Measurements from ENCODE around the gene FMN2.

FMN2 gene

DNA sequence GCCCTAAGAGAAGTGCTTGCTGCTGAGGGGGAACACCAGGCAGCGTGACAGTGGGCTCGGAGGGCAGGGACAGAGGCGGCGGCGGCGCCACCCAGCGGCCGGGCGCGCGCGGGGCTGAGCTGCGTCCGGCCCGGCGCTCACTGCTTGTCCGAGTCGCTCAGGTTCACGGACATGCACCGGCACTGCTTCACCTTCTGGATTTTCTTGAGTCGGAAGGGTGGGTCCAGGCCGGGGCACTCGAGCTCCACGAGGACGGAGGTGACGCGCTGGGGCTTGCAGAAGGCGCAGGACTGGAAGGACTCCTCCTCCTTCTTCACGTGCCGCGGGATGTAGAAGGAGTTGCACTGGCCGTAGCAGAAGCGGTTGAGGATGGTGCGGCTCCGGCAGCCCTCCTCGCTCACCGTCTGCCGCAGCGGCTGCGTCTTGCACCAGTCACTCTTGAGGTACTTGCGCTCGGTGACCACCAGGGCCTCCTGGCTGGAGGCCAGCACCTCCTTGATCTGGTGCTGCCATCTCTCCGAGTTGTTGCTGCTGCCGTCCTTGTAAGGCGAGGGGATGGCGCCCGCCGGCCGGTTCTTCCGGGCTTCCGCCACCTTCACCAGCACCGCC lies 401.3 kb downstream of the FMN2 start:
- no peak for DNase-seq (ENCODE audit: low read depth)

DNA sequence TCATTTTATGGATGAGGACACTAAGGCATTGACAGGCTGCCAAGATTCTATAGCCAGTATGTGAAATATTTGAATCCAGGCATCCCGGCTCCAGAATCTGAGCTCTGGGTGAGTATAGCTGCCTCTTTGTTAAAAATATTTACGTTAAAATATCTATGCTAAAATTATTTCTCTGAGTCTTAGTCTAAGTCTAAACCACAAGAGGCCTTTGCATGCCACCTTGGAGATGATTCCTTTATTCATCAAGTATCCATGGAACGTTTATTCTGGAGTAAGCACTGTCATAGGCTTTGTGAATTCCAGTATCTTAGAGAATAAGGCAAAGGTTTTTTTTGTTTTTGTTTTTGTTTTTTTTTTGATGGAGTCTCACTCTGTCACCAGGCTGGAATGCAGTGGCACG lies 403.9 kb downstream of the FMN2 start:
- no peak for DNase-seq (ENCODE audit: low read depth)

DNA sequence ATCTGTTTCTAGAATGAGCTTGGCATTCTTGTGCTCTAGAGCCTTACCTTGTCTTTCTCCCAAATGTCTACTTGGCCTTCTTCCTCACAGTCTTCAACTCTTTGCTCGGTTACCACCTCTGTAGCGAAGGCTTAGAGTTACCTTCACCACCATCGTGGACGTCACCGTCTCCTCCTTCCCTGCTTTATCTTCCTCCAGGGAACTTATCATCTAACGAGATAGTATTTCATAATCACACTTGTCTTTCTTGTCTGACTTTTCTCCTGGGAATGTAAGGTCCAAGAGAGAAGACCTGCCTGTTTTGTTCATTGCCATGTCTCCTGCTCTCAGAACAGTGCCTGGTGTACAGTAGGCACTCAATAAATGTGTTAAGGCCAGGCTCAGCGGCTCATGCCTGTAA lies 404.7 kb downstream of the FMN2 start:
- DNase-seq (ENCODE audit: low read depth): no peak

DNA sequence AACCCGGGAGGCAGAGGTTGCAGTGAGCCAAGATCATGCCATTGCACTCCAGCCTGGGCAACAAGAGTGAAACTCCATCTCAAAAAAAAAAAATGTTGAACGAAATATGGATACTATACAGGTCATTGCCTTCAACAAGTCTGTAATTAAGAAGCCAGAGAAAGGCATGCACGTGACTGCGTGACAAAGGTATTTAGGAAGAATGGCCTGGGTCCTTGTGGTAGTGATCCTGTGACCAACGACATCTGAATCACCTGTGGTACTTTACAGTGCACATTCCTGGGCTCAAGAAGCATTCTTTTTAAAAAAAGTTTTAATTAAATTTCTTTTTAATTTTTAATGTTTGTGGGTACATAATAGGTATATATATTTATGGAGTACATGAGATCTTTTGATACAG lies 405.3 kb downstream of the FMN2 start:
- DNase-seq (ENCODE audit: low read depth): no peak

DNA sequence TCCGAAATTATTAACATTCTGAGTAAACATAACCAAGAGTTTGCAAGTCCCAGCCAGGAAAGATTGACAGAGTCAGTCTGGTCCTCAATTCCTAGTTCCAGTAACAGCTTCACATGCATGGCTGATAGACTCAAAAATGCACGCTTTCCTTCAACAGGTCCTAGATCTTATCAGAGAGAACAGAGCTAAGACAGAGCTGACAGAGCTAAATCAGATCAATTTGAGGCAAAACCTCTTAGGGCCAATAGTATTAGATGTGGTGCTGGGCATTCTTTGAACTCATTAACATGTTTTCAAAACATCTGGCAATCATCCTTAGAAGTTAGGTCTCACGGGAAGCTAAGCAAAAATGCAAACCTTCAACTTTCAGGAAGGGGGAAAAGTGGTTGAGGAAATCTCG lies 406.2 kb downstream of the FMN2 start:
- no peak for DNase-seq (ENCODE audit: low read depth)

DNA sequence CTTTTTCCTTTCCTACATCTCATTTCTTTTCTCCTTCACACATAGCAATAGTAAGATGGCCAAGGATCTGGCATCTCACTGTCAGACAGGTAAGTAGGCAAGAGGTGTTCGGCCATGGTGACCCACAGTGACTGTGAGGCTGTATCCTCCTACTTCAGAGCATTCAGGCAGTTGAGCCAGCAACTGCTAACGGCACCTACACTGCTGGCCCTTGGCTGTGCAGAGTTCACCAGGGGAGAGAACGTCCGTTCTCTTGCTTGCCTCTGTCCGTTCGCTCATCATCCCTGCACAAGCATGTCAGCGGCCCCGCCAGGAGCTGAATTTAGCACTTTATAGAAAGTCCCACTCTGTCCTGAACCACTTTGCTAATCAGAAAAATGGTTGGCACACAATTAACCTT lies 406.7 kb downstream of the FMN2 start:
- no peak for DNase-seq (ENCODE audit: low read depth)

DNA sequence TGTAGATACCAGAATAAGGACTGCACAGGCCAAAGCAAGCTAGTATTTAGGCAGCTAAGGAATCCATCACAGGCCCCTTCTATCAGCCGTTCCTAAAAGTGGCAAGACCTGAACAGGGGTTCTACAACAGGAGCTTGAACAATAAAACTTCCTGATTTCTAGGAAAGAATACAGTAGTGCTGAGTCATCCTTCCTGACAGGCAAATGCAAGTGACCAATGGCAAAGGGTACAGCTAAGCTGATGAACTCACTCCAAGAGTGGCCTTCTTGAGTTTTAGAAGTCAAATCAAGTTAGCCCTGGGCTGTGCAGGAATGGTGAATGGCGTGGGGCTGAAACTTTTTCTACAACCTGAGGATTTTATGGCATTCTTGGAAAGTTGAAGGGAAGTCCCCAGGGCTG lies 407.3 kb downstream of the FMN2 start:
- no peak for DNase-seq (ENCODE audit: low read depth)

DNA sequence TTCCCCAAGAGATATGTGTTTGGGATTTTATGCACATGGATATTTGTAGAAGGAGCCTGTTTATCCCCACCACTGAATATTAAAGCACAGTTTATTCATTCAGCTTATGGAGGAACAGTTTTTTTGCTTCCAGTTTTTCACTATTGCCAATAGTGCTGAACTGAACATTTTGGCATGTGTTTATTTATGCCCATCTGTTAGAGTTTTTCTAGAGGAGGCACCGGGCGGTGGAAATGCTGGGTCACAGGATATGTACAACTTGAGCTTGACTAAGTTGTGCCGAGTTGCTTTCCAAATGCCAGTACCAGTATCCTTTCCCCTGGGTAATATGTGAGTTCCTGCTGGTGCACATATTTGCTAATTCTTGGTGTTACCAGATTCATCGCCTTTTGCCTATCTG lies 409.0 kb downstream of the FMN2 start:
- no peak for DNase-seq (ENCODE audit: low read depth)

DNA sequence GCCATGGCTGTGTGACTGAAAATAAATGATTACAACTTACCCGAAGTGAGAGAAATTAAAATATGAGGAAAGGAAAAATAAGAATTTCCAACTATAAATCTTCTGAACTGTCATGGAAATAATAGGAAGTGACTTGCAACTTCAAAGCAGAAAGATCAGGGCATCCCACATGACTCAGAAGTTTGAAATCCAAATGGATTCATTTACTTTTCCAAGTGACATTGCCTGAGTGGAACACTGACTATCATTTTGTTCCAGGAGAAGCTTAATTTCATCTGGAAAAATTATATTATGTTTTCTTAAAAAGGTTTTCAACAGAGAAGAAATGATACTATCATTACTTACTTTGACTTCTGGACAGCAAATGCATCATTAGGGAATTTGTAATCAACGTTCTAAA lies 409.4 kb downstream of the FMN2 start:
- DNase-seq (ENCODE audit: low read depth): no peak

DNA sequence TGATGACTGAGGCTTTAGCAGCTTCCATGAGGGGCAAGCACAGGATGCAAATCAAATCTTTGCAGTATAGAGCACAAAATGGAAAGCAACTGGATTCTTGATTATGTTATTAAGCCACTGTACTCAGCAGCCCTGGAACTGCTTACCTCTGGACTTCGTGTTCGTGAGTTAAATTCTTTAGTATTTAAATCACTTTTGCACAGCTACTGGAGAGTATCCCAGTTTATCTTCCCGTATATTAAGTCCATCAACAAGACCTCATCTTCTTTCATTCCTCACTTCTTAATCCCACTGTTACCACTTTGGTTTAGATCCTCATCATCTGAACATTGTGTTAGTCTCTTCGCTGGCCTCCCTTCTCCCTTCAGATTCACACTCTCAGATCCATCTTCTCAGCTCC lies 411.4 kb downstream of the FMN2 start:
- no peak for DNase-seq (ENCODE audit: low read depth)

DNA sequence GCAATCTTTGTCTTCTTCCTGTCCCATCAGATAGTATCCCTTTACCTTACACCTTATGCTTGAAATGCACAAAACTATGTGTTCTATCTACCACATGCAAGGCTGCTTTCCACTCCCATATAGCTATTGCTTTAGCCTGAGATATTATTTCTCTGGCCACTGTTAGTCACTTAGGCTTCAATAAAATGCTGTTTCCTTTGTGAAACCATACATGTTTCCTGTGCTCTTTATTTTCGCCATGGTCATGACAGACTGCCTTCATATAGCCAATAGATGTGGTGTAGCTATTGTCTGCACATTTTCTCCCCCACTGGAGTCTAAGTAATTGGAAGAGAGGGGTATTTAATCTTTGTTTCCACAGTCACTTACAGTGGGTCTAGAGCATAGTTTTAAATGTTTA lies 411.9 kb downstream of the FMN2 start:
- DNase-seq (ENCODE audit: low read depth): no peak

DNA sequence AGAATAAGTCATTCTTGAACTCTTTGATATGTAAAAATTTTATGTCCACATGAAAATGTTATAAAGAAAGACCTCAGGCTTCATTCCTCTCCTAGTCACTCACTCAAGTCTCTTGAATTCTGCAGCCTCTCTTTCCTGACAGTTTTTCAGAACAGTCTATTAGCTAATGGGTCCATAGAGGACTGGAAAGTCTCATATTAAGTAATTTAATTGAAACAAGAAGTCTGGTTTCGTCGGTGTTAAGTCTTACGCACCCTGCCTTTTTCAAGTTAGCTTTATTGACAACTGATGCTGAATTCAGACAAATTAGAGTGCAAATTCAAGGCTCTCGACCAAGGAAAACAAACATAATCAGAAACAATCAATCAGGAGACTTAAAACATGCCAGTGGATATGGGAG lies 414.5 kb downstream of the FMN2 start:
- no peak for DNase-seq (ENCODE audit: low read depth)

DNA sequence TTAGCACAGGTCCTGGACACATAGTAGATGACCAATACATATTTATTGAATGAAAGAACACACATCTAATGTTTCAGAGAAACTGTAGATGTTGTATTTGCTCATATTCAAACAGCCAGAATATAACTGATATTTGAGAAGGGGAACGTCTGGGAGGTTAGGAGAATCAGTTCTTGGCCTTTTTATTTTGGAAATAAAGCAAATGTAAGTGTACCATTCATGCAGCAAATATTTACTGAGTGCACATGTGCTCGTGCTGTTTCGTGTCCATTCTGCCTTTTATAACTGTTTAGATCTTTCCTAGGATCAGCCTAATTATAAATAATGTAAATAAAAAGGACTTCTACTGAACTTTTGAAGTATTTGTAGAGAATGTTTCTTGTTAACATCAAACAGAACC lies 416.5 kb downstream of the FMN2 start:
- no peak for DNase-seq (ENCODE audit: low read depth)

DNA sequence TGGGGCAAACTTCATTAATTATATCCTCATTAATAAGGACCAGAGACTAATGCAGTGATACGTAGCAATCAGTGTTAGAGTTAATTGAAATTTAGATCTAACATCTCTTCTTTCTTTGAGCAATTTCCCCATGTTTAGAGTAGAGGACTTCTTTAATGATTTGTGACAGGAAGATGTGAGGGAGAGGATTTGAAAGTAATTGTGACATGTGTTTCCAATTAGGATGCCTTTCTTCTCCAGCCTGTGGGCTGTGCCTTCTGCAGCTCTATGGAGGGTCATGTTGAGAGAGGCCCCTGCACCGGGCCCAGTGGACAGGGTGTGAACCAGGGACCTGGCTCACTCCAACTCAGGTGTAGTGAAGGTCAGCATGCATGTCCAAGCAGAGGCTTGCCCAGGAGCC lies 417.3 kb downstream of the FMN2 start:
- DNase-seq (ENCODE audit: low read depth): no peak

DNA sequence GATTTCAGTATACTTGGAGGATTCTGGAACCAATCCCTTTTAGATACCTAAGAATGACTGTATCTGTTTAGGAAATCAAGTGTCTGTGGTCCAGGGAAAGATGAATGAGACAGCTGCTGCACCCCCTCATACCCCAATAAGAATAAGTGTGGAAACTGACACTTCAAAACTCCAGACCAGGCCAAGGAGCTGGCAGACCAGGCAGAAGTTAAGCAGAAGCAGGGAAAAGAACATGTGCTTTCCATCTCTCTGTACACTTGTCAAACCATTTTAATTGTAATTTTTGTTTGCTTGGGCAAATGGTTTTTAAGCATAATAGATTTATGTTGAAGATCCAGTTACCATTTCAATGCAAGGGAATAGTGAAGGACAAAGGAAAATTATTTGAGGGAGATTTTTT lies 420.1 kb downstream of the FMN2 start:
- no peak for DNase-seq (ENCODE audit: low read depth)

DNA sequence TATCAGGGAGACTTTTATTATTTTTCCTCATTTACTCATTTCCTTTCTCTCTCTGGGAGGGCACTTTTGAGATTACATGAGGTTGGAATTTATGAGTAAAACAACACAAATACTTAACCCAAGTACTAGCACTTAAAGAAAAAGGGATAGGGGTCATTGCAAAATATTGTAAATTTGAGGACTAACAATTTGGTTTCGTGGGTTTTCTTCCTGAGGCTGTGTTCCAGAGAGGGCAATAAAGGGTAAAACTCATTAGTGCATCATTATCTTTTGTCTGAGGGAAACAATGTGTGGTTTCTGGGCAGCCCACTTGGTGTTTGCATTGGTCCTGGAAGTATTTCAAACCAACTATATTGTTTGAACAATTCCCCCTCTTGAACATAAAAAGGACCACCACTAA lies 423.8 kb downstream of the FMN2 start:
- DNase-seq (ENCODE audit: low read depth): no peak

DNA sequence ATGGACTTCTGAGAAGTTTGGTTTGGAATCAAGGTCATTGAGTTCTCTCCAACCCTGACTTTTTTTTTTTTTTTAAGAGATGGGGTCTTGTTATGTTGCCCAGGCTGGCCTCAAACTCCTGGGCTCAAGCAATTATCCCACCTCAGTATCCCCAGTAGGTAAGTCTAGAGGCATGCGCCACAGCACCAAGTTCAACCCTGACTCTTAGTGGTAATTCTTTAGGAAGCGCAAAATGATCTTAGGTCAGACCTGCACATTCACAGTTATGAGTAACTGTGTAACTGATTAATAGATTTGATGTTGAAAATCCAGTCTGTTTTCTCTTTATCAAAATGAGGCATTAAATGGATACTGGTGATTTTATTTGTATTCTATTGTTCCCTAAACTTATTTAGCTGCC lies 424.4 kb downstream of the FMN2 start:
- DNase-seq (ENCODE audit: low read depth): no peak

DNA sequence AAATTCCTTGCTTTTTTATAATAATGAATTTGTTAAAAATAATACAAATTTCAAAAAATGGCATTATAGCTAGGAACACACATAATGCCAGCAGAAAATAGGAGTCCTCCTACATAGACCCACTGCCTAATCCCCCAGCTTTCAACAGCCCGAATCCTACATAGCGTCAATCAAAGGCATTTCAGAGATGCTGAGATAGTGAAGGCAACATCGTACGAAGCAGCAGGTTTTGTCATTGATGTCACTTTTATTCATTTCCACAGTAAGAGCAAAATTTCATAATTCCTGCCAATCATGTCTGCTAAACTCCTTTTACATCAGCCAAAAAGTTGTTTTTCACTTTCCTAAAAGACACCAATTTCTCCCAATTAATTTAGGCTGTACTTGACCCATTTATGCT lies 426.2 kb downstream of the FMN2 start:
- no peak for DNase-seq (ENCODE audit: low read depth)

DNA sequence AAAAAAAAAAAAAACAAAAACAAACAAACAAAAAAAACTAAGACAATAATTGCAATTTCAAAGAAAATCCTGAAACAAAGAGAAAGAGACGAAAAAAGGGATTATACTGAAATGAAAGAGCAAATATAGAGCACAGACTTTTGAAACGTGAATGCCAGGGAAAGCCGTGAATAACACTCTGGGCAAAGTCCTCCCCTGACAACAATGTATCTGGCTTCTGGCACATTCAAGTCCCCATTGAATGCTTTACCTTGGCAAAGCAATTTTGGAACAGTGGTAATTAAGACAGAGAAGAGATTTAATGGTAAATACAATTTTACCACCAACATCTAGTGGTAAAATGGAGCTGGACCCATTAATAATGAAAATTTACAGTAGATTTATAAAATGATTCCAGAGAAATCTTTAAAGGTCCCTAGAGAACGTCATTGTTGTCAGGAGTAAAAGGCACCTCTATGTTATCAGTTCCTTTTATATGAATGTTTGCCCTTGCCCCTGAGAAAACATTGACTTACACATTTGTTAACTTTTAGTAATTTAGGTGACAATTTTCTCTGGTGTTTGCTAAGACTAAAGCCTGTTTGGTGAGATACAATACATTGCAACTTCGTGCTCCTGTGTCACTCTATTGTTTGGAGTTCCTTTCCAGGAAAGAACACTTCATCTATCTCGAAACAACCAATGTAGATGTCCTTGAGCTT lies 430.6 kb downstream of the FMN2 start:
- no peak for DNase-seq (ENCODE audit: low read depth)

DNA sequence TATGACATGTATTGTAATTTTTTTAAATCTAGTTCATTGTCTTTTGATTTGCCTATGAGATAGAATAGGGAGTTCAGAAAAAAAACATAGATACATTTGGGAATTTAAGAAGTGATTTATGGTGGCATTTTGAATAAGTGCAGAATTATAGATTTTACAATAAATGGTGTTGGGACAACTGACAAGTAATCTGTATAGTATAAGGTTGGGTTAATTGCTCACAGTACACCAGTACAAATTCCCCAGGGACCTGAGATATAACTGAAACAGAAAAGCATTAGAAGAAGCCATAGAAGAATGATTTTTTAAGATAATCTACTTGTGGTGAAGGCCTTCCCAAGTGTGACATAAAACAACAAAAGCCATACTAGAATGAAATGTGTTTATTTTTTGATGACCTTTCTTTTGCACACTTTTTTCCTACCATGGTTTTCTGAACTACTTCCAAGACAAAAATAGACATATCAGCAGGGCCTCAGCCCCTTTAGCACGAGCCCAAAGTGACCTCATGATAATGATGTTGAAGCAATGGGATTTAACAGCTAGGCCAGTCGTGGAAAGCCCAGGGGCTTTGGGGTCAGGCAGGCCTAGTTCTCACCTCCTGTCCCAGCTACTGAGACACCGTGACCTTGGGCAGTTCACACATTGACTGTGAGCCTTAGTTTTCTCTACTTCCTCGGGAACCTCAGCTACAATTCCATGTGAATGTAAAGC lies 432.8 kb downstream of the FMN2 start:
- DNase-seq (ENCODE audit: low read depth): no peak

All from T-helper 22 cell (primary cell).